HEK293 (cell line): ENCODE measurements around the gene LRRC8D.

Experiments used
- CTCF ChIP-seq: fragments of 450-650 bp; formaldehyde crosslinking; IDR thresholded peaks from 2 replicates; pipeline ENCODE4 v1.5.1; 2016; ENCODE audit warnings: missing biosample characterization, missing genetic modification characterization
- KLF8 ChIP-seq: fragments of 450-650 bp; formaldehyde crosslinking; IDR thresholded peaks from 2 replicates; pipeline ENCODE4 v1.5.1; 2016; ENCODE audit warnings: missing biosample characterization, missing genetic modification characterization
- RBAK ChIP-seq: fragments of 450-650 bp; formaldehyde crosslinking; IDR thresholded peaks from 2 replicates; pipeline ENCODE4 v1.5.1; 2016; ENCODE audit warnings: missing biosample characterization, missing genetic modification characterization
- REST ChIP-seq: fragments of 450-650 bp; formaldehyde crosslinking; IDR thresholded peaks from 2 replicates; pipeline ENCODE4 v1.5.1; 2016; ENCODE audit warnings: missing biosample characterization, missing genetic modification characterization
- TSHZ1 ChIP-seq: fragments of 450-650 bp; formaldehyde crosslinking; IDR thresholded peaks from 2 replicates; pipeline ENCODE4 v1.5.1; 2016; ENCODE audit warnings: missing biosample characterization, missing genetic modification characterization, borderline replicate concordance
- ZBTB17 ChIP-seq: fragments of 450-650 bp; formaldehyde crosslinking; IDR thresholded peaks from 2 replicates; pipeline ENCODE4 v1.5.1; 2016; ENCODE audit warnings: missing biosample characterization, missing genetic modification characterization
- ZFP37 ChIP-seq: fragments of 450-650 bp; formaldehyde crosslinking; IDR thresholded peaks from 2 replicates; pipeline ENCODE4 v1.5.1; 2016; ENCODE audit warnings: missing biosample characterization, missing genetic modification characterization
- ZIC2 ChIP-seq: fragments of 450-650 bp; formaldehyde crosslinking; IDR thresholded peaks from 2 replicates; pipeline ENCODE4 v1.5.1; 2016; ENCODE audit warnings: missing biosample characterization, missing genetic modification characterization
- ZNF114 ChIP-seq: fragments of 450-650 bp; formaldehyde crosslinking; IDR thresholded peaks from 2 replicates; pipeline ENCODE4 v1.5.0; 2017; ENCODE audit warnings: missing biosample characterization, missing genetic modification characterization
- ZNF148 ChIP-seq: fragments of 450-650 bp; formaldehyde crosslinking; IDR thresholded peaks from 2 replicates; pipeline ENCODE4 v1.5.0; 2017; ENCODE audit warnings: missing biosample characterization, missing genetic modification characterization, borderline replicate concordance
- ZNF174 ChIP-seq: fragments of 450-650 bp; formaldehyde crosslinking; IDR thresholded peaks from 2 replicates; pipeline ENCODE4 v1.5.0; 2017; ENCODE audit warnings: missing biosample characterization, mild to moderate bottlenecking, missing genetic modification characterization
- ZNF18 ChIP-seq: fragments of 450-650 bp; formaldehyde crosslinking; IDR thresholded peaks from 2 replicates; pipeline ENCODE4 v1.5.1; 2016; ENCODE audit warnings: missing biosample characterization, missing genetic modification characterization
- ZNF239 ChIP-seq: fragments of 450-650 bp; formaldehyde crosslinking; IDR thresholded peaks from 2 replicates; pipeline ENCODE4 v1.5.1; 2016; ENCODE audit warnings: missing biosample characterization, missing genetic modification characterization
- ZNF26 ChIP-seq: fragments of 450-650 bp; formaldehyde crosslinking; IDR thresholded peaks from 2 replicates; pipeline ENCODE4 v1.5.1; 2016; ENCODE audit warnings: missing biosample characterization, missing genetic modification characterization
- ZNF362 ChIP-seq: fragments of 450-650 bp; formaldehyde crosslinking; IDR thresholded peaks from 2 replicates; pipeline ENCODE4 v1.5.1; 2016; ENCODE audit warnings: missing biosample characterization, missing genetic modification characterization
- ZNF423 ChIP-seq: fragments of 450-650 bp; formaldehyde crosslinking; IDR thresholded peaks from 2 replicates; pipeline ENCODE4 v1.5.1; 2016; ENCODE audit warnings: missing biosample characterization, missing genetic modification characterization
- ZNF513 ChIP-seq: fragments of 450-650 bp; IDR thresholded peaks from 2 replicates; pipeline ENCODE4 v1.5.1; 2018; ENCODE audit warnings: missing biosample characterization, missing genetic modification characterization
- ZNF610 ChIP-seq: fragments of 450-650 bp; formaldehyde crosslinking; IDR thresholded peaks from 2 replicates; pipeline ENCODE4 v1.5.1; 2016; ENCODE audit warnings: missing biosample characterization, missing genetic modification characterization, borderline replicate concordance
- ZNF658 ChIP-seq: fragments of 450-650 bp; formaldehyde crosslinking; IDR thresholded peaks from 2 replicates; pipeline ENCODE4; 2016; ENCODE audit warnings: missing biosample characterization, missing genetic modification characterization
- ZNF670 ChIP-seq: fragments of 450-650 bp; formaldehyde crosslinking; IDR thresholded peaks from 2 replicates; pipeline ENCODE4 v1.5.1; 2016; ENCODE audit warnings: missing biosample characterization, missing genetic modification characterization, low read depth
- ZNF677 ChIP-seq: fragments of 450-650 bp; IDR thresholded peaks from 2 replicates; pipeline ENCODE4 v1.5.0; 2018; ENCODE audit warnings: missing biosample characterization, mild to moderate bottlenecking, missing genetic modification characterization, moderate library complexity

The LRRC8D gene

GRCh38 chr1:89821322-89822108 lies 683 bp downstream of the LRRC8D start (continued):
- TF ChIP-seq ZNF677 (tag by site-specific recombination) = no peak
- TF ChIP-seq ZNF114 = no peak
- no peak for TF ChIP-seq TSHZ1 (tag by site-specific recombination)
- TF ChIP-seq ZBTB17 = no peak
- no peak for TF ChIP-seq ZNF658 (tag by site-specific recombination)
- TF ChIP-seq RBAK (tag by site-specific recombination) = no peak
- no peak for TF ChIP-seq ZNF513
- TF ChIP-seq ZNF423 (tag by site-specific recombination) = no peak
- no peak for TF ChIP-seq ZNF362
- no peak for TF ChIP-seq ZNF239 (tag by site-specific recombination)
- TF ChIP-seq REST = no peak
- peak; percentile 30; the same call in 1 of the 2 replicates for TF ChIP-seq CTCF (tag by site-specific recombination)
- no peak for TF ChIP-seq ZFP37
- no peak for TF ChIP-seq ZNF174 (tag by site-specific recombination)
- TF ChIP-seq ZNF610 (tag by site-specific recombination) = no peak; the same call in 1 of the 2 replicates
- 0 out of 2 replicates have a peak, but pooled peaks have one; percentile 24 for TF ChIP-seq ZIC2 (tag by site-specific recombination)
- peak; percentile 86 for TF ChIP-seq KLF8 (tag by site-specific recombination)
- no peak for TF ChIP-seq ZNF18 (tag by site-specific recombination)
- no peak for TF ChIP-seq ZNF670 (tag by site-specific recombination)
- no peak for TF ChIP-seq ZNF148
- TF ChIP-seq ZNF26 = no peak
